ENCODE data around the gene PHACTR1. TPM values are rescaled to one million over a fixed set of nuclear protein-coding genes. Genes with fewer than 3 reads are reported as not detected.
"Not testable (repeated sequence)": the region's sequence is repeated elsewhere in the genome, so short reads cannot be mapped to it uniquely, and the experiment has no call there.

The PHACTR1 gene
- polyA plus RNA-seq, 1 of the 3 experiments (the other 2 are of a cell fraction) = 0.12 TPM

DNA sequence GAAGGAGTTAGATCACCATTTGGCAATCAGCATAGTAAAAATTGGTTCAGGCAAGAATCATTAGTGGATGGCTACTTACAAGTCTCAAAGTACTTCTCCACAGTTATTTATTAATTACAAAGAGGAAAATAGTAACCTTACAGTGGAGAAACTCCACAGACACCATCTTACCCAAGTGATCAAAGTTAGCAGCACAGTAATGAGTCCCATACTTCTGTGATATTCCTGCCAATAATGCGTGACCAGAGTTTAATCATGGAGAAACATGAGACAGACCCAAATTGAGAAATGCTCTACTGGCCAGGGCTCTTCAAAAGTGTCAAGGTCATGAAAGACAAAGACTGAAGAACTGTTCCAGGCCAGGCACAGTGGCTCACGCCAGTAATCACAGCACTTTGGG, 602.3 kb downstream of the PHACTR1 start:
- no peaks in the 10 kb centered on the region for H3K4me1 ChIP-seq (ENCODE audit: control insufficient read depth in 1 of 2, insufficient read depth in 2 of 2, low read depth in 1 of 2, low read length in 1 of 2)
- H3K36me3 ChIP-seq (replicated peaks in 1 of 2; ENCODE audit: control insufficient read depth in 1 of 2, insufficient read depth in 2 of 2, low read length in 1 of 2) = peaks cover 80 to 83% of the 10 kb centered on the region in 2 experiments
- CTCF ChIA-PET = no interaction called here
- DNase-seq = no peak
- H4K20me1 ChIP-seq (ENCODE audit: insufficient read depth) = no peaks in the 10 kb centered on the region
- WGBS (ENCODE audit: low lambda C conversion rate) = 91% methylated on average over 2 of the region's 2 CpGs
- no peaks in the 10 kb centered on the region for H3F3A ChIP-seq (replicated peaks; ENCODE audit: insufficient read depth)
- H3K27me3 ChIP-seq (ENCODE audit: insufficient read depth) = no peaks in the 10 kb centered on the region
- H3K79me2 ChIP-seq (ENCODE audit: insufficient read depth) = no peaks in the 10 kb centered on the region; the same call in 1 of the 2 replicates
- no peak overlapping the region for H3K4me3 ChIP-seq (ENCODE audit: low read depth in 2 of 2, low read length in 1 of 2)
- H3K4me2 ChIP-seq = no peak overlapping the region
- no peaks in the 10 kb centered on the region for H3K9me2 ChIP-seq
- H3K9ac ChIP-seq = no peak overlapping the region
- H3K27ac ChIP-seq (ENCODE audit: low read depth in 2 of 2, low read length in 1 of 2) = no peak overlapping the region
- TF ChIP-seq EP300 (IDR thresholded peaks at IDR 0.05; ENCODE audit: borderline replicate concordance in 1 of 2, low read depth in 1 of 2, low read length in 1 of 2) (no peak), TEAD4 (IDR thresholded peaks at IDR 0.05; ENCODE audit: borderline replicate concordance, insufficient read depth) (no peak), FOSL2 (IDR thresholded peaks at IDR 0.05; ENCODE audit: borderline replicate concordance, low read depth) (no peak)
- no peaks in the 10 kb centered on the region for H3K9me3 ChIP-seq
- POLR2A ChIA-PET = no interaction called here
- H2AFZ ChIP-seq (ENCODE audit: low read depth) = no peak overlapping the region

DNA sequence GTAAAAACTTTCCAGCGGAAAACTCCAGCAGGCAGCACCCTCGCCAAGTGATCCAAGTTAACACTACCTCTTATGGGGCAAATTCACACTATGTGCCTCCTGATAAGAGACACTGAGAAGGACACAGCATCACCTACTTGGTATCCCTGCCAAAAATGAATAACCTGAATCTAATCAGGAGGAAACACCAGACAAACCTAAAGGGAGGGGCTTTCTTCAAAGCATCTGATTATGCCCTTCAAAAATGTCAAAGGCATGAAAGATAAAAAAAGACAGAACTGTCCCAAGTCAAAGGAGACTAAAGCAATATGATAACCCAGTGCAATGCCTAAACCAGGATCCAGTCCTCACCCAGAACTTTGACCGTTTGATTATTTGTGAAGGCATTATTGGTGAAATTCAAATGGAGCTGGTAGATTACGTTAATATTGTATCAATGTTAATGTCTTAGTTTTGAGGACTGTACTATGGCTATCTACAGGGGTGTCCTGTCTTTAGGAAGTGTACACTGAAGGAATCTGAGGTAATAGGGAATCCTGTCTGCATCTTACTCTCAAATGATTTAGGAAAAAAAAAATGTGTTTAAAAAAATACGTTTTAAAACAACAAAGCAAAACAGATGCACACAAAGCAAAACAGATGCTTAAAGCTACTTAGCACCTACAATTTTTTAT, 603.5 kb downstream of the PHACTR1 start:
- POLR2A ChIA-PET = no interaction called here
- Histone ChIP-seq H3K4me3 (ENCODE audit: low read depth in 2 of 2, low read length in 1 of 2) (no peak overlapping the region), H2AFZ (ENCODE audit: low read depth) (no peak overlapping the region), H3K36me3 (replicated peaks in 1 of 2; ENCODE audit: control insufficient read depth in 1 of 2, insufficient read depth in 2 of 2, low read length in 1 of 2) (peaks cover 78 to 81% of the 10 kb centered on the region in 2 experiments), H3K27me3 (ENCODE audit: insufficient read depth) (no peaks in the 10 kb centered on the region), H3K9ac (no peak overlapping the region), H3K79me2 (ENCODE audit: insufficient read depth) (no peaks in the 10 kb centered on the region; the same call in 1 of the 2 replicates), H4K20me1 (ENCODE audit: insufficient read depth) (no peaks in the 10 kb centered on the region), H3K27ac (ENCODE audit: low read depth in 2 of 2, low read length in 1 of 2) (no peak overlapping the region), H3K9me2 (no peaks in the 10 kb centered on the region), H3K4me1 (ENCODE audit: control insufficient read depth in 1 of 2, insufficient read depth in 2 of 2, low read depth in 1 of 2, low read length in 1 of 2) (no peaks in the 10 kb centered on the region), H3F3A (replicated peaks; ENCODE audit: insufficient read depth) (no peaks in the 10 kb centered on the region), H3K9me3 (no peaks in the 10 kb centered on the region), H3K4me2 (no peak overlapping the region)
- WGBS (ENCODE audit: low lambda C conversion rate) = 93% methylated on average over 5 of the region's 5 CpGs
- TF ChIP-seq NRF1 (IDR thresholded peaks at IDR 0.05; ENCODE audit: low read depth, low read length) (no peak), RAD21 (IDR thresholded peaks at IDR 0.05; ENCODE audit: low read length) (no peak), TAF1 (IDR thresholded peaks at IDR 0.05; ENCODE audit: borderline replicate concordance, low read depth, low read length) (no peak), SMC3 (IDR thresholded peaks at IDR 0.05; ENCODE audit: low read depth, low read length) (no peak), USF2 (IDR thresholded peaks at IDR 0.05; ENCODE audit: borderline replicate concordance, low read depth, low read length) (no peak), RCOR1 (IDR thresholded peaks at IDR 0.05; ENCODE audit: low read length) (no peak), EZH2phosphoT487 (IDR thresholded peaks at IDR 0.05; ENCODE audit: borderline replicate concordance, low read depth) (no peak), RFX5 (IDR thresholded peaks at IDR 0.05; ENCODE audit: low read length) (no peak), FOXM1 (IDR thresholded peaks at IDR 0.05; ENCODE audit: low read depth) (no peak), CHD2 (IDR thresholded peaks at IDR 0.05; ENCODE audit: low read length, partially characterized antibody) (no peak), YY1 (IDR thresholded peaks at IDR 0.05; ENCODE audit: low read depth) (no peak), PBX3 (IDR thresholded peaks at IDR 0.05) (no peak), MXI1 (IDR thresholded peaks at IDR 0.05; ENCODE audit: low read depth, low read length) (no peak)
- no peak for DNase-seq
- CTCF ChIA-PET = interaction anchor here (1.3 kb wide), 1 partner anchor 255 kb away, joined by 3 read pairs; no protein-coding TSS in a partner anchor

- peaks cover 35 to 38% of the 10 kb centered on the region in 2 experiments for H3K36me3 ChIP-seq (replicated peaks in 1 of 2; ENCODE audit: control insufficient read depth in 1 of 2, insufficient read depth in 2 of 2, low read length in 1 of 2)
- peaks cover 20% of the 10 kb centered on the region for H3K79me2 ChIP-seq (ENCODE audit: insufficient read depth)
- H3K4me3 ChIP-seq (ENCODE audit: low read depth in 2 of 2, low read length in 1 of 2); H3F3A ChIP-seq (replicated peaks; ENCODE audit: insufficient read depth); H3K4me2 ChIP-seq; DNase-seq; H4K20me1 ChIP-seq (ENCODE audit: insufficient read depth); H3K9ac ChIP-seq; H3K9me3 ChIP-seq; H3K9me2 ChIP-seq; POLR2A ChIA-PET; H3K27ac ChIP-seq (ENCODE audit: low read depth in 2 of 2, low read length in 1 of 2); H3K27me3 ChIP-seq (ENCODE audit: insufficient read depth); H2AFZ ChIP-seq (ENCODE audit: low read depth): not testable (repeated sequence)
- WGBS (ENCODE audit: low lambda C conversion rate) = 74% methylated on average over 3 of the region's 3 CpGs
- peaks cover 4 to 12% of the 10 kb centered on the region in 2 experiments; a peak in 3 of 4 replicates for H3K4me1 ChIP-seq (ENCODE audit: control insufficient read depth in 1 of 2, insufficient read depth in 2 of 2, low read depth in 1 of 2, low read length in 1 of 2)
- CTCF ChIA-PET = interaction anchor here (11.4 kb wide), 1 partner anchor 413 kb away, joined by 143 read pairs; no protein-coding TSS in a partner anchor
Measured at GRCh38 chr6:13326031-13326586, 609.5 kb downstream of the PHACTR1 start.

Data from SK-N-SH (cell line).